ENCODE results near the gene MAP3K10.
"Not testable (repeated sequence)": the region's sequence is repeated elsewhere in the genome, so short reads cannot be mapped to it uniquely, and the experiment has no call there.

The MAP3K10 gene

DNA sequence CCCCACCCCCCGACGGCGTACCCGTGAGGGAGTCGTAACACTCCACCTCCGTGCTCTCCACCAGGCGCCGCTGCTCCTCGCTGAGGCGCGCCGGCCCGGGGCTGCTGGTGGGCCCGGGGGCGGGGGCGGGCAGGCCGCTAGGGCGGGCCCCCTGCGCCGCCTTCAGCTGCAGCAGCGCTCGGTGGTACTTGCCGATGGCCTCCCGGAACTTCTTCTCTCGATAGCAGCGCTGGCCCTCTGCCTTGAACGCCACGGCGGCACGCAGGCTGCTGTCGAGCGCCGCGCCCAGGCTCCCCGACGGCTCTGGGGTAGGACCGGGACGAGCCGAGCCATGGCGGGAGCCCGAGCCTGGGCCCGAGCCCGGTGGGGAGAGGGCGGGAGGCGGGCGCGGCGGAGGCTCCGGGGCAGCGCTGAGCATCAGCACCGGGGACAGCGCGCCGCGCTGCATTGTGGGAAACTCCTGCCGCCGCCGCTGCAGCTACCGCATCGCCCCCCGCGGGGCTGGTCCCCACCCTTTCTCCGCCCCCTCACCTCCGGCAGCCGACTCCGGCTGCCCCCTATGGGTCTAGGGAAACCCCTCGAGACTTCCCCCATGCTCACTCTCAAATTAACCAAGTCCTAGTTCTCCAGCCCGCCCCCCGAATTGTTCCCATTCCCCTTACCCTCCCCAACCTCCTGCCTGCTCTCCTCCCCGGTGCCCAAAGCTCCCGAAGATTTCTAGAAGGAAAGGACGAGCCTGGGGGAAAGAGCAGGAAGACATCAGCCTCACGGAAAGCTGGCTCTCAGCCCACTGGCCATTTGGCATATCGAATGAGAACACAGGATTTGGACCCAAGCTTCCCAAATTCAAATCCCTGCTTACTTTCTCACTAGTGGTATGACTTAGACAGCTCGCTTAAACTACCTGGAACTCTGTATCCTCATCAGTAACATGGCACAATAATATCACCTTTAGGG, 27.0 kb downstream of the MAP3K10 start, which contains the start of gene TTC9B:
Gene TTC9B (minus strand): TSS at position 451 of the 957 bp plus-strand sequence. CDS start 3 bp downstream, at position 448.
- DNase-seq, result no peak

- DNase-seq, result not testable (repeated sequence)
Observed at GRCh38 chr19:40219029-40219428, 27.8 kb downstream of the MAP3K10 start.

DNA sequence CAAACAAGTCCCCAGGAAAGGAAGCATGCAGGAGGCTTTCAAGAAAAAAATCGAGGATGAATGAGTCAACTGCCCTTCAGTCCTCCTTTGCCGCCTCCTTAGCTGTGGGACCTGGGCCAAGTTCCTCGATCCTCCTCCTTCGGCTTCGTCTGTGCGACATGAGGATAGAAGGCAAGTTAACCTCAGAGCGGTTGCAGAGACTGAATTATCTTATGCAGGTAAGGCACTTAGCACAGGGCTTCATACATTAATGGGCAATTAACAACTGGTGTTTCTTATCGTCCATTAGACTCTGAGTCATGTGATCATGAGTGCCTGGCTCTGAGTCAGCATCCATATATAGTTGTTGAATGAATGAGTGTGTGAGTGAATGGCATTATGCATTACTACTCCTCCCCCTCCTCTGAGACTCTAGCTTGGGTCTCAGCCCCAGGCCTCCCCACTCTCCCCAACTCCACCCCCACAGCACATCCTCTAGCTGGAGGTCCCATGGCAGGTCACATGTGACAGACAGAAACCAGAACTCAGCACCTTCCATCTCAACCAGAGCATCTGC, 28.6 kb downstream of the MAP3K10 start:
- peak in 1 of 2 experiments; percentile 7 for DNase-seq

GRCh38 chr19:40220674-40221073, 29.4 kb downstream of the MAP3K10 start:
- DNase-seq, result no peak

DNA sequence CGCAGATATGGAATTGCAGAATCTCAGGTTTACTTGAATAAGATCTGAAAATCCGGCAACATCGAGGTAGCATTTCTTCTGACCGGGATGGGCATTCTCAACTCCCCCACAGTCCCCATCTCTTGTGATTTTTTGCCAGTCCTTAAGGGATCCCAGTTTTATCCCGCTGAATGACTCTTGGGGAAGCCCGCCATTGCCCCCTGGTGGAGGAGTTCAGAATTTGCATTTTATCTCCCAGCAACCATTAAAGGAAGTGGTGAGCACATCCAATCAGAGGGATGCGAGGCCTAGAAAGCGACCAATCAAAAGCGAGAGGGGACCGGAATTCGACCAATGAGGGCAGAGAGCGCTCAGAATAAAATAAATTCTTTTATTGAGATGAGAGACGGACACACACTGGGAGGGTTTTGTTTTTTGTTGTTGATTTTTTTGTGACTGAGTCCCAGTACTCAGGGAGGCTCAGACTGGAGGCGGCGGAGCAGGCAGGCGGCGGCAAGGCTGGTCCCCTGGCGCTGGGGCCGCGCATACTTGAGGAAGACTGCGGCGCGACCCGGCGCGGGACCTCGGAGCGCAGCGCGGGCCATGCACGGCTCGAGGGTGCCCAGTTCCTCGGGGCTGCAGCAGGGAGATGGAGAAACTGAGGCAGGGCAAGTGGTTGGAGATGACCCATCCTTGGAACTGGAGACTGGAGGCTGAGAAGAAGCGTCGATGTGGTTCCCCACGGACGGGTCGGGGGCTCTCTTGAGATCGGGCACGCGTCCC, 30.8 kb downstream of the MAP3K10 start:
- peak; percentile 59 to 65 for DNase-seq

DNA sequence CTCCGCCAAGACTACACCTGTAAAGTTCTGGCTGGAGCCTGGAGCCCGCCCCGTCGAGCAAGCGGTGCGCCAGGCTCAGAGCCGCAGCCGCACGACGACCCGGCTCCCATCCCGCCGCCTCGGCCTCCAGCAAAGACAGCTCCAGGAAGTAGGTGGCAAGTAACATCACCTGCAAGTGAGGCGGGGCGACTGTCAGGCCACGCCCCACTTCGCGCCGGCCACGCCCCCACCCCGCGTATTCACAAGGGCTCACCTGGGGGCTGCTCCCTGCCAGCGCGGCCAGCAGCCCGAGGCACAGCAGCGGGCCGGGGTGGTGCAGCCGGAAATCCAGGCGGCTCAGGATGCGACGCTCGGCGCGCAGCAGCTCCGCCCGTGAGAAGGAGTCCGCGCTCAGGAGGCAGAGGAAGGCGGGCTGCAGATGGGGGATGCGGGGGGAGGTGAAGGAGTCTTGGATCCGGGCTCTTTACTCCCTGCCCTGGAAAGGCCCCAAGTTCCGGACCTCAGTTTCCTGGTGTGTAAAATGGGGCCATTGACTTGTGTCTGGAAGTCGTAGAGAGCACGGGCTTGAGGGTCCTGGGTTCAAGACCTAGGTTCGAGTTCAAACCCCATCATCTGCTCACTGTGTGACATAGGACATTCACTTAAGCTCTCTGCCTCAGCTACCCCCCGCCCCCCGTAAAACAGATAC, 32.1 kb downstream of the MAP3K10 start:
- DNase-seq, result no peak

DNA sequence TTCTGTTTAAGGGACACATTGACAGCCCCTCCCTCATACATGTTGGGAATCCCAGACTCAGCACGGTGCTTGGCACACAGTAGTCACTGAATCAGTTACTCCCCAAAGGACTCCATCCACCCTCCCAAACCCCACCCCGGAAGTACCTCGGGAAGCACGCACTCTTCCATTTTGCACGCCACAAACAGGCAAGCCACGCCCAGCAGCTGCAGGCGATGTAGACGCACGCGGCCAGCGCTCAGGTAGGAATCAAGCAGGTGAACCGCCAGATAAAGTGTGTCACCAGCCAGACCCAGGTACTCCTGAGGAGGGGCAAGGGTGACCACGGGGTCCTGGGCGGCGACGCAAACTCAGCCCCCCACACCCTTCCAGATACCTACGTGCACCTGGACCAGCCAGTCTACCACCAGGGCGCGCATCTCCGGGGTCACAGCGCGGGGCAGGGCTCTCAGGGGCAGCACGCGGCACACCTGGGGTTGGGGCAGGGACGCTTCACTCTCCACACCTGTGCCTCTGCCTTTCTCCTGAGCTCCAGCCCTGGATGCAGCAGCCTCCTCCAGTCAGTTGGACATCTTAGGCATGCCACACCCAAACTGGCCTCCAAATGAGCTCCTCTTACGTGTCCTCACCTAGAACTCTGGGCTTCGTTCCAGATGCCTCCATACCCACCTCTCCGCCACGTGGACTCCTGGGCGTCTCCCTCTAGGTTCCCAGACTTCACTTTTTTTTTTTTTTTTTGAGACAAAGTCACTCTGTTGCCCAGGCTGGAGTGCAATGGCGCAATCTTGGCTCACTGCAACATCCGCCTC, 33.3 kb downstream of the MAP3K10 start:
- no peak for DNase-seq

GRCh38 chr19:40225440-40226305, 34.4 kb downstream of the MAP3K10 start:
- DNase-seq, result no peak

DNA sequence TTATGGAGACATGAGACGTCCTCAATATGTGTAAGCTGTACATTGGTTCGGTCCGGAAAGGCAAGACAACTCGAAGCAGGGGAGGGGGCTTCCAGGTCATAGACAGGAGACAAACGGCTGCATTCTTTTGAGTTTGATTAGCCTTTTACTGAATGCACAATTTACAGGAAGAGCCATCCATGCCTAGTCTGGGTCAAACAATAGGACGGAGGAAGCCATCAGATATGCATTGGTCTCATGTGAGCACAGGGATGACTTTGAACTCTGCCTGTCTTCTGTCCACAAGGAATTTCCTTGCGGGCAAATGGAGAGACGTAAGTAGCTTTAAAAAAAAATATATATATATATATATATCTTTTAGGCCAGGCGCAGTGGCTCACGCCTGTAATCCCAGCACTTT, 37.1 kb downstream of the MAP3K10 start:
- DNase-seq, result no peak

DNA sequence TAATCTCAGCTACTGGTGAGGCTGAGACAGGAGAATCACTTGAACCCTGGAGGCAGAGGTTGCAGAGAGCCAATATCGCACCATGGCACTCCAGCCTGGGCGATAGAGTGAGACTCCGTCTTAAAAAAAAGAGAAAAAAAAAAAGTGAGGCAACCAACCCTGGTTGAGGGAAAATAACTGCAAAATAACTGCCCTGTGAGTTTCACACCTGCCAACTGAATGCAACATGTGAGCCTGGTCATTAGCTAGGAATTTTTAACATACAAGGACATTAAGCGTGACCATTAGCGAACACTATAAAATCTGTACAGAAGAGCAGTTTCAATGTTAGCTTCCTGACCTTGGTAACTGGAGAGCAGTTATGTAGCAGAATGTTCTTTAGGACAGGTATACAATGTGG, 37.6 kb downstream of the MAP3K10 start:
- no peak for DNase-seq

GRCh38 chr19:40229484-40229883, 38.3 kb downstream of the MAP3K10 start:
- no peak for DNase-seq

- DNase-seq, result no peak
Observed at GRCh38 chr19:40229926-40230417, 38.7 kb downstream of the MAP3K10 start.

- no peak for DNase-seq
Observed at GRCh38 chr19:40231057-40231456, 39.8 kb downstream of the MAP3K10 start.

DNA sequence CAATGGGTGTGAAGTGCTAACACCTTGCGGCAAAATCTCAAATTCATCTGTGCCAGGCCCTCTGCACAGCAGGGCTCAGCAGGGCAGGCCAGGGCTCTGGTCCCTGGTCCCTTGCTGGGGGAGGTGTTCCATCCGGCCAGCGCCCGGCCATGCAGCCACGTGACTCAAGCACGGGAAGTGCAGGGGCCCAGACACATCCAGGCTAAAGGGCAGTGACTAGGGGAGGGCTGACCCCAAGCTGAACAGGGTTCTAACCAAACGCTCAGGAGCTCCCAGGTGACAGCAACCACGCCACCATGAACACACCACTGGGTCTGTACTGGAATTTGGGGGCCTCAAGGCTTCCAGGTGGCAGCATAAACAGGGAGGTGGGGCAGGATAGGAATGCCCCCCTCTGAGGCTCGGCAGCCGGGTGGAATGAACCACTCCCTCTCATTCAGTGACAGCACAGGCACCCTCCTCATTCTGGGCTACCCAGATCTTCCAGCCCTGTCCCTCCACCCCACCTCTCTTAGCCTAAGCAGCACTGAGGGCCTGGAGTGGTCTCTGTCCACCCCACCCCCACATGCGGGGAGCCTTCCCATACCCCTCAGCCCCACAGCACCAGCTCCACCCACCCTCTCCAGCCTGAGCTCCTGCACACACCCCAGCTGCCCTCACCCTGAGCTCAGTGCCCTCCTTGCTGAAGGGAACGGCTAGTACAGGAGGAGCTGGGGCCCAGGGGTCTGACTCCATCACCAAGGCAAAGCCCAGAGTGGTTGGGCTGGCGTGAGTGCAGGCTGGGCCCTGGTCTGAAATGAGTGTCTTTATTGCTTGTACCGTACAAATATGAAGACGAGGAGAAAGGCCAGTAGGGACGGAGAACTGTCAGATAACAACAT, 40.6 kb downstream of the MAP3K10 start:
- DNase-seq, result no peak

GRCh38 chr19:40232479-40232878, 41.3 kb downstream of the MAP3K10 start:
- DNase-seq, result no peak

- no peak for DNase-seq
Observed at GRCh38 chr19:40232949-40233810, 42.0 kb downstream of the MAP3K10 start.

GRCh38 chr19:40233811-40234389, 42.7 kb downstream of the MAP3K10 start:
- DNase-seq, result no peak

Data from AML-193 (cell line).